ENCODE results near the gene C2CD2. TPM values are rescaled to one million over a fixed set of nuclear protein-coding genes. Genes with fewer than 3 reads are reported as not detected.

Gene C2CD2
- total and polyA plus RNA-seq, 12 donors, result 175 to 439 (median 284) TPM

DNA sequence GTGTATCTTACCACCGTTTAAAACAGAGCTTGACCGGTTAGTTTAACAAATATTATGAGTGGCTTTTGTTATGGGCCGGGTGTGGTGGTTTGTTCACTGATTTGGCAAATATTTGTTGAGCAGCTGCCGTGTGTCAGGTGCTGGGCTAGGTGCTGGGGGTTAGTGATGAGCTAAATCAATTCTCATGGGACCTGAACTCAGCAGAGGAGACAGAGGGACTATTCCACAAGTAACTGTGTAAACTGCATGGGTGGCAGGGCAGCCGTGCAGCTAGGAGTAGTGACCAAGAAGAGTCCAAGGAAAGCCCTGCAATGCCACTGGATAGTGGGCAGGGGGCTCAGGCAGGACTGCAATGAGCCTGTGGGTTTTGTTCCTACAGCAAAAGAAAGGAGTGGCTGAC is 11.2 kb upstream of the C2CD2 start:
- Histone ChIP-seq H3K27me3 (no peaks in the 10 kb centered on the region), H3K27ac (no peak overlapping the region), H3K36me3 (replicated peaks in 1 of 2) (no peaks in the 10 kb centered on the region), H3K4me1 (replicated peaks in 1 of 2) (peaks cover 0 to 5% of the 10 kb centered on the region in 2 donors), H3K9me3 (replicated peaks in 1 of 3) (no peaks in the 10 kb centered on the region), H3K4me3 (no peak overlapping the region)
- intact Hi-C loops (cut with DNase I), result loop anchor here in 1 of 2 donors (10.0 kb wide), 1 partner anchor 90 kb away; no protein-coding TSS in a partner anchor
- TF ChIP-seq, protein P1, sequence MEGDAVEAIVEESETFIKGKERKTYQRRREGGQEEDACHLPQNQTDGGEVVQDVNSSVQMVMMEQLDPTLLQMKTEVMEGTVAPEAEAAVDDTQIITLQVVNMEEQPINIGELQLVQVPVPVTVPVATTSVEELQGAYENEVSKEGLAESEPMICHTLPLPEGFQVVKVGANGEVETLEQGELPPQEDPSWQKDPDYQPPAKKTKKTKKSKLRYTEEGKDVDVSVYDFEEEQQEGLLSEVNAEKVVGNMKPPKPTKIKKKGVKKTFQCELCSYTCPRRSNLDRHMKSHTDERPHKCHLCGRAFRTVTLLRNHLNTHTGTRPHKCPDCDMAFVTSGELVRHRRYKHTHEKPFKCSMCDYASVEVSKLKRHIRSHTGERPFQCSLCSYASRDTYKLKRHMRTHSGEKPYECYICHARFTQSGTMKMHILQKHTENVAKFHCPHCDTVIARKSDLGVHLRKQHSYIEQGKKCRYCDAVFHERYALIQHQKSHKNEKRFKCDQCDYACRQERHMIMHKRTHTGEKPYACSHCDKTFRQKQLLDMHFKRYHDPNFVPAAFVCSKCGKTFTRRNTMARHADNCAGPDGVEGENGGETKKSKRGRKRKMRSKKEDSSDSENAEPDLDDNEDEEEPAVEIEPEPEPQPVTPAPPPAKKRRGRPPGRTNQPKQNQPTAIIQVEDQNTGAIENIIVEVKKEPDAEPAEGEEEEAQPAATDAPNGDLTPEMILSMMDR (IDR thresholded peaks at IDR 0.05), result no peak
- TF ChIP-seq POLR2A (IDR thresholded peaks at IDR 0.05), result no peak
- 87 to 92% (median 89%) methylated on average over 5 of the region's 5 CpGs for WGBS, 4 donors
- no peak for DNase-seq

DNA sequence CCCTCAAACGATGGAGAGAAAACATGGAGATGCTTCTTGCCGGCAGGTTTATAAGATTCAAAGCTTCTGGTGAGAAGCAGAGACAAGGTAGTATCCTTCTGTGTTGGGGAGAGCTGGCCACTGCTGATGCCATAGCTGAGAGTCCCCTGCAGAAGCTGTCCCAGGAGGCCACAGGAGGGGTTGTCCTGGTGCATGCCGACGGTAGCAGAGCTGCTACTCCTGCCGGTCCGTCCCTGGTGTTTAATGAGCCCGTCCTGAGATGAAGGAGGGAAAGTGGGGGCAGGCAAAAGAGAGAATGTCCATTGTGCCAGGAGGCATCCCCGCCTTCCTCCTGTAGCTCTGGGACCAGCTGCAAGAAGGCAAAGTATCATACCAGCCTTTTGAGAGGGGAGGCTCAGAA is 10.4 kb upstream of the C2CD2 start:
- TF ChIP-seq, protein P1 (IDR thresholded peaks at IDR 0.05), result no peak
- Histone ChIP-seq H3K9me3 (replicated peaks in 1 of 3) (no peaks in the 10 kb centered on the region), H3K27ac (no peak overlapping the region), H3K36me3 (replicated peaks in 1 of 2) (no peaks in the 10 kb centered on the region), H3K4me1 (replicated peaks in 1 of 2) (peaks cover 2 to 7% of the 10 kb centered on the region in 2 donors), H3K27me3 (no peaks in the 10 kb centered on the region), H3K4me3 (no peak overlapping the region)
- intact Hi-C loops (cut with DNase I), result loop anchor here in 1 of 2 donors (10.0 kb wide), 1 partner anchor 91 kb away; no protein-coding TSS in a partner anchor
- 85 to 96% (median 86%) methylated on average over 7 to 8 of the region's 8 CpGs for WGBS, 4 donors
- no peak for DNase-seq

GRCh38 chr21:41962425-41962966 is 8.7 kb upstream of the C2CD2 start:
- H3K9me3 ChIP-seq (replicated peaks in 1 of 3), result no peaks in the 10 kb centered on the region
- peak in 2 of 7 donors; percentile 25 to 47 for DNase-seq
- no peaks in the 10 kb centered on the region for H3K36me3 ChIP-seq (replicated peaks in 1 of 2)
- no peak for TF ChIP-seq POLR2A (IDR thresholded peaks at IDR 0.05)
- TF ChIP-seq, protein P1 (IDR thresholded peaks at IDR 0.05), result no peak
- no peaks in the 10 kb centered on the region for H3K27me3 ChIP-seq
- H3K4me1 ChIP-seq (replicated peaks in 1 of 2), result peaks cover 19 to 24% of the 10 kb centered on the region in 2 donors
- intact Hi-C loops (cut with DNase I), result loop anchor here in 1 of 2 donors (10.0 kb wide), 1 partner anchor 92 kb away; no protein-coding TSS in a partner anchor
- no peak overlapping the region for H3K27ac ChIP-seq
- H3K4me3 ChIP-seq, result no peak overlapping the region
- 86 to 89% (median 86%) methylated on average over 8 to 11 of the region's 11 CpGs for WGBS, 4 donors

DNA sequence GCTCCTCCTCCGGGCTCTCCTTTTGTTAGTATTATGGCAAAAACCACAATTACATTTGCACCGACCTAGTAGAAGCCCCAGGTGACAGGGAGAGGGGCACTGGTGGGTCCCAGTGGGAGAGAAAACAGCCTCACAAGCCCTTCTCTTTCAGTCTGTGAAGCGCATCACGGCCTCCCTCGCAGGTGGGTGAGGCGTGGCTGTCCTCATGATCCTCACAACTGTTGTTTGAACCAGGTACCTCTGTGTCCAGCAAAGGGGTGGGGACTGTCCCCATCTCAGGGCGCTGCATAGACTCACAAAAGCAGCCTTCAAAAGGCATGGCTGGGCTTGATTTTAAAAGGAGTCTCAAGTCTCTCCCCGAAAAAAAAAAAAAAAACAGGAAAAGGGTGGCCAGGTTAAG is 7.9 kb upstream of the C2CD2 start:
- TF ChIP-seq, protein P1 (IDR thresholded peaks at IDR 0.05), result no peak
- Histone ChIP-seq H3K4me1 (replicated peaks in 1 of 2) (peaks cover 26 to 31% of the 10 kb centered on the region in 2 donors), H3K4me3 (no peak overlapping the region), H3K9me3 (replicated peaks in 1 of 3) (no peaks in the 10 kb centered on the region), H3K27ac (no peak overlapping the region), H3K27me3 (no peaks in the 10 kb centered on the region), H3K36me3 (replicated peaks in 1 of 2) (no peaks in the 10 kb centered on the region)
- DNase-seq, result peak in 1 of 7 donors; percentile 17
- intact Hi-C loops (cut with DNase I), result loop anchor here in 1 of 2 donors (10.0 kb wide), 1 partner anchor 93 kb away; no protein-coding TSS in a partner anchor
- 71 to 80% (median 76%) methylated on average over 8 of the region's 8 CpGs for WGBS, 4 donors

Measured in adrenal gland (tissue), 12 donors.